Mucosa of rectum (tissue), 2 donors: Measurements from ENCODE around the gene CARD18.
A peak's percentile ranks its signal among the peaks of the same experiment; 100 is the strongest.

Experiments
- H3K27ac ChIP-seq, 2 donors: one replicate each; pipeline ENCODE4 v1.7.0; 2013; ENCODE audit warnings: inconsistent platforms in 2 of 2, low read depth in 2 of 2, low read length in 2 of 2
- H3K27me3 ChIP-seq, 2 donors: one replicate each; pipeline ENCODE4 v1.7.0; 2013; ENCODE audit warnings: low read length in 2 of 2; ENCODE audit not compliant: control insufficient read depth in 2 of 2, insufficient read depth in 2 of 2
- H3K36me3 ChIP-seq, 2 donors: one replicate each; pipeline ENCODE4 v1.7.0; 2013; ENCODE audit warnings: low read length in 2 of 2; ENCODE audit not compliant: control insufficient read depth in 2 of 2, insufficient read depth in 2 of 2
- H3K4me1 ChIP-seq, 2 donors: one replicate each; pipeline ENCODE4 v1.7.0; 2013; ENCODE audit warnings: low read length in 2 of 2, mild to moderate bottlenecking in 1 of 2; ENCODE audit not compliant: control insufficient read depth in 2 of 2, insufficient read depth in 2 of 2
- H3K4me3 ChIP-seq, 2 donors: one replicate each; pipeline ENCODE4 v1.7.0; 2013; ENCODE audit warnings: low read length in 2 of 2
- H3K9ac ChIP-seq, 2 donors: one replicate each; pipeline ENCODE4 v1.7.0; 2013; ENCODE audit warnings: low read length in 2 of 2, low read depth in 1 of 2, mild to moderate bottlenecking in 1 of 2
- H3K9me3 ChIP-seq, 2 donors: one replicate each; pipeline ENCODE4 v1.7.0; 2013; ENCODE audit warnings: low read length in 2 of 2; ENCODE audit not compliant: control insufficient read depth in 2 of 2
- donor health status: healthy.
- donor health status: Normal muscosa, but diverticular disease.

Gene CARD18

DNA sequence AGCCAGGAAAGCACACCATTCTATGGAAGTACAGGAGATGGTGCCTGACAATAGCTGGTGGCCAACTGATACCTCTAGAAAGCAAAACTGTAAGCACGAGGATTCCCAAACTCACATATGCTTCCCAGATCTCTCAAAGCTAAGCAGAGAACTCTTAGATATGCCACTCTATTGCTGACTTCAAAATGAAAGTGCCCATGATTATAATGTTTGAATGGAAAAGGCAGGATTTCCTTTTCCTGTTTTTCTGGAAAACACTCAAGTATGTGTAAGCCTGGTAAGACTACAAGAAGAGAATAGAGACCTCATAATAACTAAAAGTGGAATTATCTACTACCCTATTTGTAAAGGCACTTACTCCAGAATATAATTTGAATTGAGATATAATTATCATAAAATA, 2.6 kb upstream of the CARD18 start:
- H3K27ac ChIP-seq = no peak overlapping the region

DNA sequence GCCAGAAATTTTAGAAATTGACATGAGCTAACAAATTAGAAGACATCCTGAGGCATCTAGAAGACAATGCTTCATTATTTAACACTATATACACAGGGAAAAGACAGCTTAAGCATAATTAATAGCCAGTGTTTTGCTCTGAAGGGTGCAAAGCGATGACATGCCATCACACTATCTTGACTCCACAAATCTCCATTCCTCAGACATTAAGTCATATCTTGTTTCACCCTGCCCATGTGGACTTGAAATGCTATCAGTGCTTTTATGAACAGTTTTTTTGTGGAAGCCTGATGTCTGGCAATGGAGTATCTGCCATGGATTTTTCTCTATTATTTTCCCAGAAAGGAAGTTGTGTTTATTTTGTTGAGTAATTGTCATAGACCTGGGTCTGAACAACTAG, 2.3 kb downstream of the CARD18 start:
- Histone ChIP-seq H3K9ac (no peak overlapping the region), H3K27me3 (no peaks in the 10 kb centered on the region), H3K9me3 (no peaks in the 10 kb centered on the region), H3K4me3 (no peak overlapping the region), H3K27ac (no peak overlapping the region), H3K4me1 (no peaks in the 10 kb centered on the region), H3K36me3 (no peaks in the 10 kb centered on the region)

More for the DNA sequence above, 2.6 kb upstream of the CARD18 start:
- Histone ChIP-seq H3K9me3 (no peaks in the 10 kb centered on the region), H3K9ac (no peak overlapping the region), H3K27me3 (no peaks in the 10 kb centered on the region), H3K36me3 (no peaks in the 10 kb centered on the region), H3K4me3 (no peak overlapping the region), H3K4me1 (no peaks in the 10 kb centered on the region)

DNA sequence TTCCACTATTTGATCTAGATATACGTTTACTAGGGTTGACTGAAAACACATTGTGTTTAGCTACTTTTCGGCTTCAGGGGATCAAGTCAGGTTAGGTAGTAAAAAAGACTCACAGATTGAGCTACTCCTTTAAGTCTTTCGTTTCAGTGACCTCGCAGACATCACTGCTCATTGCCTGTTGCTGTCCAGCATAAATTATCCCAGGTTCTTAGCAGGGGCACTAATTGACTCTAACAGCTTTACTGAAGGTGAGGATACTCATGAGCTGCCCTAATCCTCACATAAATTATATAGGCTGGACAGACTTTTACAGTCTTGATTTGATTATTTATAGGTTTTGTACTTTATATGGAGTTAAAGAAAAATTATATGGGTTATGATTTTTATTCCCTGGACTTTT, 3.7 kb downstream of the CARD18 start:
- Histone ChIP-seq H3K9me3 (no peaks in the 10 kb centered on the region), H3K4me1 (no peaks in the 10 kb centered on the region), H3K27ac (no peak overlapping the region), H3K9ac (no peak overlapping the region), H3K4me3 (no peak overlapping the region), H3K36me3 (no peaks in the 10 kb centered on the region), H3K27me3 (no peaks in the 10 kb centered on the region)

DNA sequence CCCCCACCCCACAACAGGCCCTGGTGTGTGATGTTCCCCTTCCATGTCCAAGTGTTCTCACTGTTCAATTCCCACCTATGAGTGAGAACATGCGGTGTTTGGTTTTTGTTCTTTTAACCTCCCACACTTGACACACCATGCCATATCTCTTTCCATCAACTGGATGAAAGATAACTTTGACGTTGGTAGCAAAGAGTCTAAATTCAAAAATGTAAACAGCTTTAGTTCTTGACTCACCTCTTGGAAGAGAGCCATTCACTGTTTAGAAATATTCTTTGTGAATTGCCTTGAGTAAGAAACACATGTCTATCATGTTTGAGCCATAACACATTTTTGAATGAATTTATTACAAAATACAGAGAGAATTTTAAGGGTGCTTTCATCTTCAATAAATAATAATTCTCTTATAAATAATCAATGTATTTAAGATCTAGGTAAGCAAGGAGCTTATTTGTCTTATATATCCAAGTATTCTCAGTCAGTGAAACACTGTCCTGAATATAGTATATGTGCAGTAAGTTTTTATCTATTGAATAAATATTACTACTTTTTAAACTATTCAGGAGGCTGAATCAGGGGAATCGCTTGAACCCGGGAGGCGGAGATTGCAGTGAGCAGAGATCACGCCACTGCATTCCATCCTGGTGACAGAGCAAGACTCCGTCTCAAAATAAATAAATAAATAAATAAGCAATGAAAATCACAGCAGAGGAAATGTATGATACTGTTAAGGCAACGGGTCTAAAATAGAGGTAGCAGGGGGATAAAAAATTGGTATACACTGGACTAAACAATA, 6.7 kb downstream of the CARD18 start:
- H3K27ac ChIP-seq = no peak overlapping the region
- H3K4me1 ChIP-seq = no peaks in the 10 kb centered on the region
- no peak overlapping the region for H3K4me3 ChIP-seq
- H3K36me3 ChIP-seq = no peaks in the 10 kb centered on the region
- no peaks in the 10 kb centered on the region for H3K27me3 ChIP-seq
- H3K9ac ChIP-seq = no peak overlapping the region
- no peaks in the 10 kb centered on the region for H3K9me3 ChIP-seq

DNA sequence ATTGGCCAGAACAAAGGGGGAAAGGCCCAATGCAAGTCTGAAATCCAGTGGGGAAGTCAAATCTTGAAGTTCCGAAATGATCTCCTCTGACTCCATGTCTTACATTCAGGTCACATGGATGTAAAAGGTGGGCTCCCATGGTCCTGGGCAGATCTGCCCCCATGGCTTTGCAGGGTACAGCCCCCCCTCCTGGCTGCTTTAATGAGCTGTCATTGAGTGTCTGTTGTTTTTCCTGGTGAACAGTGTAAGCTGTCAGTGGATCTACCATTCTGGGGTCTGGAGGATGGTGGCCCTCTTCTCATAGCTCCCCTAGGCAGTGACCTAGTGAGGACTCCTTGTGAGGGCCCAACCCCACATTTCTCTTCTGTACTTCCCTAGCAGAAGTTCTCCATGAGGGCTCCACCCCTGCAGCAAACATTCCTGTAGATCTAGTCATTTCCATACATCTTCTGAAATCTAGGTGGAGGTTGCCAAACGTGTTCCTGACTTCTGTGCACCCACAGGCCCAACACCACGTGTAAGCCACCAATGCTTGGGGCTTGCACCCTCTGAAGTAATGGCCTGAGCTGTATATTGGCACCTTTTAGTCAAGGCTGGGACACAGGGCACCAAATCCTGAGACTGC, 9.3 kb downstream of the CARD18 start:
- H3K4me1 ChIP-seq = no peaks in the 10 kb centered on the region
- H3K27ac ChIP-seq = no peak overlapping the region
- H3K9ac ChIP-seq = no peak overlapping the region
- no peaks in the 10 kb centered on the region for H3K27me3 ChIP-seq
- H3K4me3 ChIP-seq = no peak overlapping the region
- no peaks in the 10 kb centered on the region for H3K9me3 ChIP-seq
- H3K36me3 ChIP-seq = no peaks in the 10 kb centered on the region

DNA sequence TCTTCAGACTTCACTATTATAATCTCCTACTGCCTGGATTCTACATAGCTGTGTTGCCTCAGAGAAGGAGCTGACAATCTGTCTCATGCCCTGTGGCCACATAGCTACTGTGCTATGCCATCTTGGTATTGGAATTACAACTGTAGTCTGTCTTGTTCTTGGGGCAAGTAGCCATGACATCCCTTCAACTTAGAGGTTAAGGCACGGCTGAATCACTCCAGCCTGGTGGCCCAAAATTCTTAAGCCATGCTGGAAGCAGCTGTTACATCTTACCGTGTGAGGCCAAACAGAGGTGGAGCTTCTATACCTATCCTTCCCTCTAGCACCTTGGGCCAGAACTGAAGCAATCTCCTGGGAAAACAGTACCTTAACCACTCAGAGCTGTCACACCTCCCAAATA, 14.8 kb downstream of the CARD18 start:
- Histone ChIP-seq H3K4me1 (no peaks in the 10 kb centered on the region), H3K4me3 (no peak overlapping the region), H3K36me3 (no peaks in the 10 kb centered on the region), H3K9ac (no peak overlapping the region), H3K27ac (no peak overlapping the region), H3K9me3 (no peaks in the 10 kb centered on the region), H3K27me3 (no peaks in the 10 kb centered on the region)

DNA sequence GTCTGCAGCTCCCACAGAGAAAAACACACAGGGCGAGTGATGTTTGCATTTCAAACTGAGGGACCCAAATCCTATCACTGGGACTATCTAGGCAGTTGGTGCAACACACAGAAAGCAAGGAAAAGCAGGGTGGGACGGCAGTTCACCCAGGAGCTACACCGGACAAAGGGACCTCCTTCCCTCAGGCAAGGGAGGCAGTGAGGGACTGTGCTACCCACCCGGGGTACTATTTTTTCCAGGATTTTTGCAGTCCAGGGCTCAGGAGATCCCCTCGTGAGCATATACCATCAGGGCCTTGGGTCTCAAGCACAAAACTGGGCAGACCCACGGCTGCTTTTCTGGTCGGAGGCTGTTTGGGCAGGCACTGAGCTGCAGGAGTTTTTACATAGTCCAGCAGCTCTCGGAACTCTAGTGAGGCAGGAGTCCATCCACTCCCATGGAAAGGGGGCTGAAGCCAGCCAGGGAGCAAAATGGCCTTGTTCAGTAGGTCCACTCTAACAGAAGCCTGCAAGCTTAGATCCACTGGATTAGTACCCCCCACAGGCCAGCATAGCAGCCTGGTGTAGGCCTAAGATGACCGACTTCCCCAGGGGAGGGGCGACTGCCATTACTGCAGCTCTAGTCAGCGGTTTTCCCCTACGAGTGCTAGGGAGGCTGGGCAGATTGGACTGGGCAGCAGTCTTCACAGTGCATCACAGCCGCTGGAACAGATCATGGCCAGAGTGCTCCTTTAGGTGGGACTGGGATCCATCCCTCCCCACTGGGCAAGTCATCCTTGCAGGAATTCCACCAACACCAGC, 28.2 kb downstream of the CARD18 start:
- Histone ChIP-seq H3K9ac (no peak overlapping the region), H3K4me3 (no peak overlapping the region), H3K4me1 (peaks cover 3 to 4% of the 10 kb centered on the region in 2 donors), H3K9me3 (no peaks in the 10 kb centered on the region), H3K36me3 (no peaks in the 10 kb centered on the region), H3K27ac (no peak overlapping the region), H3K27me3 (no peaks in the 10 kb centered on the region)

DNA sequence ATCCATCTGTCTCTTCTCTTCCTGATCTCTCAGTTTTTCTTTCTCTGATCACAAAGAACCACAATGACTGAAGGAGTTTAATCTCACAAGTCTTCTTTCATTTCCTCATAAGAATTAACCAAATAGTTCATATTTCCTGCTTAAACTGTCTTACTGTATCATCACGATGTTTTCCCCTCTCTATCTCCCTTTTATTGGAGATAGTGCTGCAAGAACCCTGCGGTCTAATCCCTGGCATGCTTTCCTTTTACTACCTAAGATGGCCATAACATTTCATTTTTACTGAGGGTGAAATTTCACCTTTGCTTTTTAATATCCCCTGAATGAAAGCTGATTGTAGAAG, 28.9 kb downstream of the CARD18 start:
- Histone ChIP-seq H3K36me3 (no peaks in the 10 kb centered on the region), H3K27me3 (no peaks in the 10 kb centered on the region), H3K27ac (no peak overlapping the region)

DNA sequence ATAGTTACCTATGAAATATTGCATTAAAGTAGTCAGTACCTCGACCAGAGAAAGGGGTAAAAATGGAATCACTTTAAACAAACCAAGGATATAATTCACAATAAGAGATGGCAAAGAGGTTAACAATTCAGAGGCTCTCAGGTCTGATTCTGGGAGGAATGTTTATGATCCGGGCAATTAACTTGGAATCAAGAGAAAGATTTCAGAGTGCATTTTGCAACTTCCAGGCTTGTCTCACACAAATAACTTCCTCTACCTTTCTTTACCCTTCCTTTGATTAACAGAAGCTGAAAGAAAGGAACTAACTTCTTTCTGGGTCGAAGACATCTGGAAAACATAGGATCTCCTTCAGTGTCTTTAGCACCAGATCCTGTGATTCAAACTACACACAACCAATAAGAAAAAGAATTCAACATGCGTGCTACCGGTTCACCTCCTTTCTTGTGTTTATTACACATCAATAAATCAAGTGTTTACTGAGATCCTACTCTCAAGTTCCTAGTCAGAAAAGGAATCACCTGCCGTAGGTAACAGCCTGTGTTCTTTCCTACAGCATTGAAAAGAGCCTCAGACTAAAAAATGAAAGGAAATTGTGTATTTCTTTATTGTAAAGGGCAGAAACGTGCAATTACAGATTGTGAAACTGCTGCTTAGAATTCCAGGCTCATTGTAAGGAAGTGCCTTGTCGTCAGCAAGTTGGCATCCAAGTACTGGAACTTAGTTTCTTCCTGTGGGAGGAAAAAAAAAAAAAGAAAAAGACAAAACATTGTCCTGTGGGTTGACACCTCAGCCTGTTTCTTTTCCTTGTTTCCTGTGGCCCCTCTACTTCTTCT, 29.5 kb downstream of the CARD18 start:
- peaks cover 3 to 4% of the 10 kb centered on the region in 2 donors for H3K4me1 ChIP-seq
- no peaks in the 10 kb centered on the region for H3K27me3 ChIP-seq
- H3K9ac ChIP-seq = no peak overlapping the region
- no peak overlapping the region for H3K27ac ChIP-seq
- peak overlapping the region; percentile 35 to 59 for H3K4me3 ChIP-seq
- no peaks in the 10 kb centered on the region for H3K9me3 ChIP-seq
- no peaks in the 10 kb centered on the region for H3K36me3 ChIP-seq

More for the DNA sequence above, 28.9 kb downstream of the CARD18 start:
- Histone ChIP-seq H3K4me1 (peaks cover 3 to 4% of the 10 kb centered on the region in 2 donors), H3K9me3 (no peaks in the 10 kb centered on the region), H3K9ac (no peak overlapping the region), H3K4me3 (no peak overlapping the region)
